GM21529 (cell line): ENCODE measurements around the gene KIAA0930.
"Not testable (repeated sequence)": the region's sequence is repeated elsewhere in the genome, so short reads cannot be mapped to it uniquely, and the experiment has no call there.

Experiments used
- ATAC-seq: cut with Tn5 transposase; IDR thresholded peaks from one replicate; pipeline ENCODE4 v1.9.1; 2021; ENCODE audit not compliant: unreplicated experiment

The KIAA0930 gene

DNA sequence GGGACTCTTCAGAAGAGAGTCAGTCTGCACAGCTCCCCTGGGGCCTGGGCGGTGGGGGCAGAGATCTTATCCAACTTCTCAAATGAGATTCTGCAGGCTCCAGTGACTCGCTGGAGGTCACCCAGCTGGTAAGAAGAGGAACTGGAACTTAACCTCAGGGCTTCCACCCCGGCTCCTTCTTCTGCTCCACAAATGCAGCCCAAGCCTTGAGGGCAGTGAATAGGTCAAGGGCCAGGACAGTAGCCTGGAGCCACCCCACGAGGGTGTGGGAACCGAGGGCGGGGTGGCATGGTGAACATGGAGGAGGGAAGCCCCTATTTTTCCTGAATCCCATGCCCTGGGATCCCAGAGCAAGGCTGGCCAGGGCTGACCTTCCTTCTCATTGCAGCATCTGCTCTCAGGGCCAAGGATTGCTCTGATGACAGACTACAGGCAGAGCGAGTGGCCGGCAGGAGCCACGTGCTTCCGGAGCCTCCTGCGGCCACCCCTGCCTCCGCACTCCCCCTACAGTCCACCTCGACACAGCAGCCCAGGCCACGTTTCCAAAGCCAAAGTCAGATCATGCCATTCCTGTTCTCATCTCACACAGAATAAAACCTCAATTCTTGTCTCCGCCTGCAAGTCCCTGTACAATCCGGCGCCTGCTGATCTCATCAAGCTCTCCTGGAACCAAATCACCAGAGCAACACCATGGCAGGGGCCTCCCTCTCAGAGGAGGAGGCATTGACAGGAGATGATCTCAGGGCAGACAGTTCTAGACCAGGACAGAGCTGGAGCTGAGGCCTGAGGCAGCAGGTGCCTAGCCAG lies 23.0 kb upstream of the KIAA0930 start:
- peak; percentile 78 for ATAC-seq

DNA sequence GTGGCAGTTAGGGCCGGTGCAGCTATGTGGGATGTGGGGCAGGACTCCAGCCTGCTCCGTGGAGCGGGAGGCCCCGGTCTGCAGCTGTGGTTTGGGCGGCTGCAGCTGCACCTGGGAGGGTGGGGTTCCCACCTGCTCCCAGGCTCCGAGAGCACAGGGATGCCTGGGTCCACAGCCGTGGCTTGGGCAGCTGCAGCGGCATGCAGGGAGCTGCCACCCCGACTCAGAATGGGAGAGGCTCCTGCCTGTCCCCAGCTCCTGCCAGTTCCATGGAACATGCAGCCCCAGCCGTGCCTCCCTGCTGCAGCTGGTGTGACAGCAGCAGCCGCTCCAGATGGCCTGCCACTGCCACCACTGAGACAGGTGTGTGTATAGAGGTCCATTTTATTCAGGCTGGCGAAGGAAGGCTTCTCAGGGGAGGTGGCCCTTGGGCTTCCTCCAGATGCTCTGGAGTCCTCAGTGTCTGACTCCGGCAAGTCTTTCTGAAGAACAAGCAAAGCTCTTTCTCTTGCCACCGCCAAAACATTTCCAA lies 22.3 kb upstream of the KIAA0930 start:
- ATAC-seq: peak; percentile 39

DNA sequence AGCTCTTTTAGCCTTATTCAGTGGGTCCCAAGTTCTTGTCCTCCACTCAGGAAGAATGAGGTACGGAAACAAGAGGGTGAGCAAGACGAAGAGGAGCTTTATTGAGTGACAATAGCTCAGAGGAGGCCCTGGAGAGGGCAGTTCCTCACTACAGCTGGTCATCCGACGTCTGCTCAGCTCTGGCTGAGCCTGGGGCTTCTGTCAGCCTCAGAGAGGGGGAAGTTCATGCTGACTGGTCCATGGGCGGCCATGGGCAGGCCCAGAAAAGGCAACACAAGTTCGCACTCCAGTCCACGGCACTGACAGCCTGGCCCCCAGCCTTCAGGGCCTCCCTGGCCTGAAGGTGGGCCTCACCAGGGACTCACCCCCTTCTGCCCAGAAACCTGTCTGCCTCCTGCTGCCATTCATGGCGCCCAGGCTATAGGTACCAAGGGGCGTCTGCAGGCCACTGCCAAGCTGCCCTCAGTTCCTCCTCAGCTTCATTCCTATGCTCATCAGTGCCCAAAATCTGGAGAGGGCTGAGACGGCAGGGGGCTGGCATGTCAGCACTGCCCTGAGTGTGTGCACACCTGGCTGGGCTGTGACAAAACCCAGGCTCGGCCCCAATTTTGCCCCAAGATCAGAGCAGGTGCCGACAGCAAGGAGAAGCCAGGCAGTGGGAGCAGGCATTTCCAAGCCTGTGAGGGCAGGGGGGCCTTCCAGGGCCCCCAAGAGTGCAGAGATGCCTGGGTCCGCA lies 21.7 kb upstream of the KIAA0930 start:
- no peak for ATAC-seq

DNA sequence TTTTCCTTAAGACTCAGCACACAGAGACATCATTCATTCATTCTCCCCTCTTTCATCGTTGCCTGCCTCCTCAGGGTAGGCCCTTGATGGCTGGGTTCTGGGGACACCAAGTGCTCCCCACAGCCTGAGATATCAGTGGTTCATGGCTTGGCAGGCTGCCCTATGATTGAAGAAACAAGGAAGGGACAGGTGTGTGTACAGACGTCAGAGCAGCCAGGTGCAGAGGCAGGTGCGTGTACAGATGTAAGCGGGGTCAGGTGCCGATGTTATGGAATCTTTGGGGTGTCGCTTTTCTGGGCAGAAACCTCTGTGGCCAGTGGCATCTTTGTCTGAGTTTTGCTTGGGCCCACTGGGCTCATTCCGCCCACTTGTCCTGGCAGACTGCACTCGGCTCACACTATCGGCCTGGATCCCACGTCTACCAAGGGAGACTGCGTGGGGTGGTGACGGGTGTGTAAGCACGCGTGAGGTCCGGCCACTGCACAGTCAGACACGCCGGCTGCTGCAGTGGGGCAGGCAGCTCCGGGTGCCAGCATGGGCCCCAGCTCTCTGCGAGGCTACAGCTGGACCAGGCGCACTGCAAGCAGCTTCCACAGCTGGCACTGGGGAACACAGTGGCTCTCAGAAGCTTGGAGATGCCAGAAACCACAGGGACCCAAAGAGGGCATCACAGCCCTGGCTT lies 20.9 kb upstream of the KIAA0930 start:
- no peak for ATAC-seq

DNA sequence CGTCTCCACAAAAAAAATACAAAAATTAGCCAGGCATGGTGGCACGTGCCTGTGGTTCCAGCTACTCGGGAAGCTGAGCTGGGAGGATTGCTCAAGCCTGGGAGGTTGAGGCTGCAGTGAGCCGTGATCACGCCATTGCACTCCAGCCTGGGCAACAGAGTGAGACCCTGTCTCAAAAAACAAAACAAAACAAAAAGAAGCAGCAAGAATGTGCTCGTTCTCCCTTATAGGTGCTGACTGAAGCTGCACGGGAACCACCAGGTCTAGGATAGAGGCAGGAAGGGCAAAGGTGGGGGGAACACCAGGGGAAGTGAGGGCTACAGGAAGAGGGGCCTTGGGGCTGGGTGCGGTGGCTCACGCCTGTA lies 19.7 kb upstream of the KIAA0930 start:
- not testable (repeated sequence) for ATAC-seq

DNA sequence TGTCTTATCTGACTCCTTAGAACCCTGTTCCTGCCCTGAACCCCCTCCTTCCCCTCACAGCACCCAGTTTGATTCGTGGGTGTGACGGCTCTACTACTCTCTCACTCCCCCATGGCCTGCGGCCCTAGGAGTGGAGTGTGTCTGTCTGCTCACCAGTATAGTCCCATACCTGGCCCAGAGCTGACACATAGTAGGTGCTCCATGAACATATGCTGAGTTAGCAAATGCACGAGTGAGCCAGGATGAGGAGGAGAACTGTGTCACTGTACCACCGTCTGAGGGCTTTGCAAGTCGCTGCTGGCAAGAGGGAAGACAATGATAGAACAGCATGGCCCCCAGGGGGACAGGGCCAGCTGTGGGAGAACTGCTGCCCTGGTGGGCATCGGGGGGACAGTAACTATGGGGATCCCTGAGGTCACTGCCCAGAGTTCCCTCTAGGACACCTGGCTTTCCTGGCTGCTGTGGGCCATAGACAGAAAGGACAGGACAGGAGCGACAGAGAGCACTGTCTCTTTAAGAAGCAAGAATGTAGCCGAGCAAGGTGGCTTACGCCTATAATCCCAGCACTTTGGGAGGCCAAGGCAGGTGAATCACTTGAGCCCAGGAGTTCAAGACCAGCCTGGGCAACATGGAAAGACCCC lies 19.2 kb upstream of the KIAA0930 start:
- ATAC-seq: no peak

DNA sequence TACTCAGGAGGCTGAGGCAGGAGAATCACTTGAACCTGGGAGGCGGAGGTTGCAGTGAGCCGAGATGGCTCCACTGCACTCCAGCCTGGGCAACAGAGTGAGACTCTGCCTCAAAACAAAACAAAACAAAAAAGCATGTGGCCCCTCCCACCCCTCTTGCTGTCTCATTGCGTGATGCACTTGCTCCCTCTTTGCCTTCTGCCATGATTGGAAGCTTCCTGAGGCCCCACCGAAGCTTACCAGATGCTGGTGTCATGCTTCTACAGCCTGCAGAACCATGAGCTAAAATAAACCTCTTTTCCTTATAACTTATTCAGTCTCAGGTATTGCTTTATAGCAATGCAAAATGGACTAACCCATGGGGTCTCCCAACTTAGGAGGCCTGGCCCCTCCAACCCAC lies 17.2 kb upstream of the KIAA0930 start:
- ATAC-seq: not testable (repeated sequence)

DNA sequence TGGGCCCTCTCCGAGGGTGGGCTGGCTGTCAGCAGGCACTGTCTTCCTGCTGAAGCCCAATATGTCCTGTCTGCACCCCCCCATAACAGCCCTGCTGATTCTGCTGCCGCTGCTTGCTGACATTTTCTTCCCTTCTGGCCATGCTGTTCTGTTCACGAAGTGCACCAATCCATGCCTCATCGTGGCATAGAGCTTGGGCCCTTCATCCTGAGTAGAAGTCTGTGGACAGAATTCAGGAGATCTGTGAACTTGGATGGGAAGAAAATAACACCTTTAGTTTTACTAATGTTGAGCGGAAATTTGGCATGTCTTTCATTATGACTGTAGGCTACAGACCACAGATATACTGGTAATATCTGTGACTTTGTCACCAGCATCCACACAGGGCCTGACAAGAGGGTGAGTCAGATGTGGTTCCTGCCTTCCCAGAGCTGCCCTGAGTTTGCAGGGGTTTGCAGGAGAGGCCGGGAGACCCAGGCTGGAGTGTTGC lies 14.1 kb upstream of the KIAA0930 start:
- peak; percentile 74 for ATAC-seq

DNA sequence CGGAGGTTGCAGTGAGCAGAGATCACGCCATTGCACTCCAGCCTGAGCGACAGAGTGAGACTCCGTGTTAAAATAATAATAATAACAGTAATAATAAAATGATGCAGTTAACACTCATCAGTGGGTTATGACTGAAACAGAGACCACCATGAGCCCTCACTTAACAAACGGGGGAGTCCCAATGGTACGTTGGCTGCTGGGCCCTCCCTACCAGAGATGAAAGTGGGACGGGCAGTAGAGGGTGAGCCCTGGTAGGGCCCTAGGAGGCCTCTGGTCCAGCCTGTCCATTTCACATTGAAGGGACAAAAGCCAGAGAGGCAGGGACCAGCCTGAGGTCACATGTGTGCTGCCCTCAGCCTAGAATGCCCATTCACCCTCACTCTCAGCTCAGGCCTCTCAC lies 13.7 kb upstream of the KIAA0930 start:
- peak; percentile 33 for ATAC-seq

DNA sequence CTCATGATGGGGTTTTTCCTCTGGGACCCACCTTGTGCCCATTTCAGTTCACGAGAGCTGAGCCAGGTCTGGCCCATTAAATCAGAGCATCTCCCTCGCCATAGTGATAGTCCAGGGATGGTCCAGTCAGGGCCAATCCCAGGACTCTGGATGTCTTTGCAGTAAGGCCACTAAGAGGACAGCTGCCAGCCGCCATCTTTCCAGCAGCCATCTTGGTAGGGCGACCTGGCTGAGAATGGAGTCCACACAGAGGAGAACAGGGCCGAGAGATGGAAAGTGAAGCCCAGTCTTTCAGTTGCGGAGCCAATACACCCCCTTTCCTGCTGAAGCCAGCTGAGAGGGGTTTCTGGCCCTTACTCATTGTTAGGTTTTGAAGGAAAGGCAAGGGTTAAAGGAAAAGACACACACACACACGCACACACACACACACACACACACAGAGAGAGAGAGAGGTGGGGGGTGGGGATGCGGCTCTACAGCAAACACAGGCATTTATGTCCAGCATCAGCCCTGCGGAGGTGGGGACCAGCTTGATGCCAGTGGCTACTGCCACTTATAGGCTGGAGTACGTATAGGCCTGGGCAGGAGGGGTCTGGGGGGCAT lies 12.4 kb upstream of the KIAA0930 start:
- ATAC-seq: no peak

DNA sequence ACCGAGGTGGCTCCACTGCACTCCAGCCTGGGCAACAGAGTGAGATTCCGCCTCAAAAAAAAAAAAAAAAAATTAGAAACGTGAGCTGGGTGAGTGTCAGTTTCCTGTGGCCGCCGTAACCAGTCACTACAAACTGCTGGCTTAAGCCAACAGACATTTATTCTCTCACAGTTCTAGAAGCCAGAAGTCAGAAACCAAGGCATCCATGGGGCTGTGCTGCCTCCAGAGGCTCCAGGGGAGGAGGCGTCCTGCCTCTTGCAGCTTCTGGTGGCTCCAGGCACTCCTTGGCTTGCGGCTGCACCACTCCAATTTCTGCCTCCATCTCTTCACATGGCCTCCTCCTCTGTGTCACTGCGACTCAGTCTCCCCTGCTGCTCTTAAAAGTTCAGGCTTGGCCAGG lies 11.1 kb upstream of the KIAA0930 start:
- no peak for ATAC-seq

DNA sequence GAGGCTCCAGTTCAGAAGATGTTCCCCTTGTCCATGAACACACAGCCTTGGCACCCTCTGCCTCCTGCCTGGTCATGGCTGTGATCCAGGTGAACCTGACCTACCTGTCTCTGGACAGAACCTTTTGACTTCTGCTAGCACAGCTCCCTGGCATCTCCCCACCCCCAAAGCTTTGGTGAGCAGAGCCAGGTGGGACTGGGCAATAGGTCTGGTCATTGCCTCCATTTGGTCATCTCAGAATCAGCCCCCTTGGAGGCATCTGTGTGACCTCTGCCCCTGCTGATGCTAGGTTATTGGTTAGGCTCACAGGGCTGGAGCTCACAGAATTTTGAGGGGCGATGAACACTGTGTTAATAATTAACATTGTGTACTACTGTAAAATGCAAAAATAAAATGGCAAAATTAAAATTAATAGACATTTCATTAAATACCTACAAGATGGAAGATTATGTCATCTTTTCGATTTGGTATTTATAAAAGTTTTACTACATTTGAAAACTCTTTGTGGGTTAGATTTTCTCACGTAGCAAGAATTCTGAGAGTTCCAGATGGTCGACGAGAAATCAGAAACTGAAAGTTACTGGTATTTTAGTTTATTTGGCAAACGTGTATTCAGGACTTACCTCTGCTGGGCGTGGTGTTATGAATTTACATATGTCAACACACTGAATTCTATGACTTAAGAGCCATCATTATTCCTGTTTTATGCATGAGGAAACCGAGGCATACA lies 8.3 kb upstream of the KIAA0930 start:
- ATAC-seq: peak; percentile 67

DNA sequence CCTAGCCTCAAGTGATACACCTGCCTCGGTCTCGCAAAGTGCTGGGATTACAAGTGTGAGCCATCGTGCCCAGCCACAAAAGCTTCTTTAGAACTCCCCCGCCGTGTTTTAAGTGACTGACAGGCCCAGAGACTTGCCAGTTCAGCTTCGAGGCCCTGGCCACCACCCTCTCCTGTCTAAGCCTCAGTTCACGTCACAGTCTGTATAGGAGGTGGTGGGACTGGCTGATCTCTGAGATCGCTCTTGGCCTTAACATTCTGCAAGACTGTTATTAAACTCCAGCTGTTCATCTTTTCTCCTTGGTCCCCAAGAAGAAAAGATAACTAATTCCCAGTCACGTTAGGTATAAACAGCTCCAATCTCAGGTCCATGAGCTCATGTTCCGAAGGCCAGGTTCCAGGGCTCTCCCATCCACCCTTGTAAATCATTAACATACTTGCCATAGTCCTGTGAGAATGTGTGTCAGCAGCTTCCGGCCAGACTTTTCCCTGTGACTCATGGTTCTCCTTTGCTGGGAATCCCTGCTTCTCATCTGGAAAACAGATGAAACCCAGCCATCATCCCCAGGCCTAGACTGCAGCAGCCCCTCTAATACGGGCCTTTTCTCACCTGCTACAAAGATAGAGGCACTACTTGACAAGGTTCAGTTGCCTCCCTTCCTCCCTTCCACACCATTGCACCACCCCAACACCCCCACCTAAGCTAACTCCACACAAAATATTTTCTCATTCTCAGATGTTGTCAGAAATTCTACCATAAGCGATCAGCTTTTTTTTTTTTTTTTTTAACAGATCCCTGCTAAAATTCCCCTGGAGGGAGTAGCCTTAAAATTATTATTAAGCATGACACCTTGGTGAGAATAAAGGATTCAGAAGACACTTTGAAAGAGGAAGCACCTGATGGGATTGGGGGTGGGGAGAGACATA lies 5.6 kb upstream of the KIAA0930 start:
- ATAC-seq: no peak

DNA sequence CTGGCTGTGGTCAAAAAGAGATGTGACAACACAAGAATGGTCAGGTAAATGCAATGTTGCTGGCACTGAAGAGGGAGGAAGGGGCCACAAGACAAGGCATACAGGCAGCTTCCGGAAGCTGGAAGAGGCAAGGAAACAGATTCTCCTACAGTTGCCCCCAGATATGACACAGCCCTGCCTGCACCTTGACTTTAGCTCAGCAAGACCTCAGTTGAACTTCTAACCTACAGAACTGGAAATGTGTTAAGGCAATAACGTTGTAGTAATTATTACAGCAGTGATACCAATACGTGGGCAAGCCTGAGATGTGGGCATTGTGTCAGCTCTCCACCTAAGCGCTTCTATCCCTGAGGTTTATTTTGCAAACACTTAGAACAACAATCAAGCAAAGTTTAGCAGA lies 4.2 kb upstream of the KIAA0930 start:
- no peak for ATAC-seq

DNA sequence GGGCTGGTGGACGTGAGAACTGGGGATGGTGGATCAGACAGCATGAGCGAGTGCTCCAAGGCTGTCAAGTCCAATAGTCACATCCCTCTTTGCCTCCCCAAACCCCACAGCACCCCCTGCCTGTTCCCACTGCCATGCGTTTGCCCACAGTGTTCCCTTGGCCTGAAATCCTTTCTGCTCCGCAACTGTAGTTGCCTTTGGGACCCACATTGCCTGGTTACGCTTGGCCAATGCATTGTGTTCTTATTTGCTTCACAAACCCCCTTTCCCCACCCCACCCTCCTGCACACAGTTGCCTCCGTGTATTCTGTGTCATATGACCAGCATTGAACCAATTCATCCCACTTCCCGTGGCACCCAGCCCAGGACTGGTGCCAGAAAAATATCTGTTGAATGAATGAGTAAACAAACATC lies 2.1 kb upstream of the KIAA0930 start:
- no peak for ATAC-seq

DNA sequence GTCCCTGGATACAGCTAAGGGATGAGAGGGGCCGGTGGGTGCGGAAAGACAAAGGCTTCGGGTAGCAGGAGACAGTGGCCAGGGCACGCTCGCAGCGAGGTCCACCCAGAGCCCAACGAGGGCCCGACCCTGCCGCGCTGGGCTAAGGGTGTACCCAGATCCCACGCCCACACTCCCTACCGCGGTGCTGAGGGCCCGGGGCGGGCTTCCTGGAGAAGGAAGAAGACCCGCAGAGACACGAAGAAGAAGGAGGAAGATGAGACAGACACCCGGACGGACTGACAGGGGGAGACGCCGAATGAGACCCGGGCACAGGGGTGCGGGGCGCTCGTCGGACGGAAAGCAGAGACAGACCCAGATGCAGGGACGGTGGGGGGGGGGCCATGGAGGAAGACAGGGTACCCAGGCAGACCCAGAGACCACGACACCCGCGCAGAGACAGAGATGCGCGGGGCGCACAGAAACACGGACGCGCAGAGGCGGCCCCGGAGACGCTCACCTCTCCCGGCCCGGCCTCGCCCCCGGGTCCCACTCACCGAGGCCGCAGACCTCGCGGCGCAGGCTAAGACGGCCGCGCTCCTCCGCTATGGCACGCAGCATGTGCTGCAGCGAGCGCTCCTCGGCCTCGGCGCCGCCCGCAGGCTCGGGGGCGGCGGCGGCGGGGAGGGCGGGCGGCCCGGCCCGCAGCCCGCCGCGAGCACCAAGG lies 437 bp downstream of the KIAA0930 start:
- ATAC-seq: no peak

DNA sequence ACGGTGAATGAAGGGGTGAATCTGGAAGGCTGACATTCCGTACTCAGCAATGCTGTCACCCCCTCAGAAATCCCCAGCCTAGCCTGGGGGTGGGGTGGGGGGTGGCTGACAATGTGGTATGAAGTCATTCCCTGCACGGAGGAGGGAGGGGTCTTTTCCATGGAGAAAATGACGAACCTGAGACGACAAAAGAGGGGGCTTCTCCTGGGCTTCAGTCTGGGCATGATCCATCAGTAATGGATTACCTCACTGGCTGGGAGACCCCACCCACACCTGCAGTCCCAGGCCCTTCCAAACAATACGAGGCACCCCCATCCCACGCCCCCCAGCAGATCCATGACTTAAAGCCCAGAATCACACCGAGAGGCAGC lies 1.0 kb downstream of the KIAA0930 start:
- no peak for ATAC-seq

DNA sequence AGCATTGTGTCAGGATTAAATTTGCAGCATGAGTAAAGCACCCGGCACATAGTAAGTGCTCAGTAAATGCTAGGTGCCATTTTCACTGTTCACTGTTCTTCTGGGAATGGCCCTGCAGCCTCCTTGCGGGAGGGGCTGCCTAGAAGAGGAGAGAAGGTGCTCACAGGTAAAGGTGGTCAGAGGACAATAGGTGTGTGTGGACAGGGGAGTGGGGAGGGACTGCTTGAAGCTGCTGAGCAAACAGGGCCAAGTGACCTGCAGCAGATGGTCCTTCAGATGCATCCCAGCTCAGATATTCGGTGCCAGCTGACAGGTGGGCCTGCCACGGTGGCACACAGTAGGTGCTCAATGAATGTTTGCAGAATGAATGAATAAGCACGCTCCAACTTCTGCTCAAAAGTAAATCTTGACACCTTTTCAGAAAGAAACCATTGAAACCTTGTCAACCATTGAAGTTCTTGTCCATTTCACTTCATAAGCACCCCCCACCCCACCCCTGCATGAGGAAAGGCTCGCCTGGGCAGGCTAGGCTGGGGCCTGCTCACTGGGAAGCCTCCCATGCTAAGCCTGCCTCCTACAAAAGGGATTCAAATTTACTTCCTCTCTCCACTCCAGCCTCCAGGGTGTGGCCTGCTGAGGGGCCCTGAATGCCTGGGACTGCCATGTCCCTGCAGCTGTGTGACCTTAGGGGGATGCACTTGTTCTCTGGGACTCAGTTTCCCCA lies 1.6 kb downstream of the KIAA0930 start:
- ATAC-seq: no peak
